IMR-90 (cell line): ENCODE results near the gene PRDM2. TPM values are rescaled to one million over a fixed set of nuclear protein-coding genes. Genes with fewer than 3 reads are reported as not detected.

Experiments used
- ATAC-seq: fragments of 200-7000 bp; cut with Tn5 transposase; 2 replicates; pipeline ENCODE4 v1.9.1; 2020; ENCODE audit warnings: low read depth, mild to moderate bottlenecking, moderate library complexity
- BruUV-seq: library from RNA; stranded (reverse); fragments of 400-500 nt; replicated peaks from 2 replicates; lab custom pipeline; 2021; lab: Mats Ljungman, UMichigan
- CTCF ChIA-PET: fragments of 300-600 bp; formaldehyde crosslinking; extraction: SDS; loops from one replicate; lab custom pipeline; 2021; ENCODE audit warnings: antibody characterized with exemption; lab: Yijun Ruan, JAX
- POLR2A ChIA-PET: fragments of 300-600 bp; sonication (Branson Sonifier 250); formaldehyde crosslinking; loops from one replicate; lab custom pipeline; 2022; ENCODE audit warnings: antibody characterized with exemption; ENCODE audit not compliant: unreplicated experiment; lab: Charles Lee
- DNase-seq: peaks from one replicate; pipeline ENCODE4 v3.0.0; 2013
- H2AFZ ChIP-seq: replicated peaks from 2 replicates; pipeline ENCODE3; 2013; ENCODE audit warnings: low read length, mild to moderate bottlenecking; ENCODE audit not compliant: poor library complexity
- H2AK5ac ChIP-seq: 2 replicates; pipeline ENCODE4 v1.6.1; 2013; ENCODE audit warnings: low read depth, low read length, inconsistent platforms
- H2AK9ac ChIP-seq: replicated peaks from 2 replicates; pipeline ENCODE3; 2013; ENCODE audit warnings: mild to moderate bottlenecking, low read depth, low read length, moderate library complexity; ENCODE audit not compliant: poor library complexity
- H2BK120ac ChIP-seq: 2 replicates; pipeline ENCODE4 v1.6.1; 2013; ENCODE audit warnings: low read depth, low read length, inconsistent platforms
- H2BK15ac ChIP-seq: 3 replicates; pipeline ENCODE4 v1.6.1; 2013; ENCODE audit warnings: low read depth, low read length, inconsistent platforms
- H2BK20ac ChIP-seq: 2 replicates; pipeline ENCODE4 v1.6.1; 2013; ENCODE audit warnings: low read depth, mild to moderate bottlenecking, inconsistent platforms, low read length, moderate library complexity
- H2BK5ac ChIP-seq: 2 replicates; pipeline ENCODE4 v1.6.1; 2013; ENCODE audit warnings: mild to moderate bottlenecking, low read depth, low read length, inconsistent platforms; ENCODE audit not compliant: poor library complexity, severe bottlenecking
- H3K14ac ChIP-seq: replicated peaks from 2 replicates; pipeline ENCODE4 v1.6.1; 2013; ENCODE audit warnings: low read depth, low read length, inconsistent platforms
- H3K18ac ChIP-seq: 2 replicates; pipeline ENCODE4 v1.6.1; 2013; ENCODE audit warnings: low read depth, low read length, control low read depth
- H3K23ac ChIP-seq: 2 replicates; pipeline ENCODE4 v1.6.1; 2013; ENCODE audit warnings: low read depth, low read length, inconsistent platforms
- H3K27ac ChIP-seq: 2 replicates; pipeline ENCODE4 v1.5.1; 2013; ENCODE audit warnings: mild to moderate bottlenecking, control low read depth, low read length; ENCODE audit not compliant: insufficient read depth
- H3K27me3 ChIP-seq: 2 replicates; pipeline ENCODE4 v1.6.1; 2013; ENCODE audit warnings: low read length; ENCODE audit not compliant: control insufficient read depth, insufficient read depth
- H3K36me3 ChIP-seq: 2 replicates; pipeline ENCODE4 v1.6.1; 2013; ENCODE audit warnings: low read length, mixed read lengths; ENCODE audit not compliant: control insufficient read depth, insufficient read depth
- H3K4ac ChIP-seq: 2 replicates; pipeline ENCODE4 v1.6.1; 2013; ENCODE audit warnings: low read depth, low read length, inconsistent platforms
- H3K4me1 ChIP-seq: 2 replicates; pipeline ENCODE4 v1.6.1; 2013; ENCODE audit warnings: low read length, mixed read lengths; ENCODE audit not compliant: control insufficient read depth, insufficient read depth
- H3K4me2 ChIP-seq: 2 replicates; pipeline ENCODE4 v1.6.1; 2013; ENCODE audit warnings: low read depth, mild to moderate bottlenecking, control low read depth, low read length, moderate library complexity
- H3K4me3 ChIP-seq: 2 replicates; pipeline ENCODE4 v1.5.1; 2013; ENCODE audit warnings: low read depth, mild to moderate bottlenecking, control low read depth, low read length, moderate library complexity; ENCODE audit not compliant: insufficient read depth
- H3K56ac ChIP-seq: 2 replicates; pipeline ENCODE4 v1.6.1; 2013; ENCODE audit warnings: low read length, inconsistent platforms; ENCODE audit not compliant: insufficient read depth; ENCODE audit errors: extremely low read depth
- H3K79me1 ChIP-seq, 2 experiments: 2 replicates each; pipeline ENCODE4 v1.6.1; 2013; ENCODE audit warnings: low read length in 2 of 2, inconsistent platforms in 1 of 2, low read depth in 1 of 2
- H3K9ac ChIP-seq: 2 replicates; pipeline ENCODE4 v1.6.1; 2013; ENCODE audit warnings: low read depth, low read length, control low read depth
- H3K9me1 ChIP-seq: 2 replicates; pipeline ENCODE4 v1.6.1; 2013; ENCODE audit warnings: low read length, inconsistent platforms; ENCODE audit not compliant: insufficient read depth
- H3K9me3 ChIP-seq: 2 replicates; pipeline ENCODE4 v1.6.1; 2013; ENCODE audit warnings: low read length; ENCODE audit not compliant: control insufficient read depth, insufficient read depth
- H4K20me1 ChIP-seq: 2 replicates; pipeline ENCODE4 v1.6.1; 2013; ENCODE audit warnings: low read length, inconsistent platforms; ENCODE audit not compliant: insufficient read depth
- H4K5ac ChIP-seq: 2 replicates; pipeline ENCODE4 v1.6.1; 2013; ENCODE audit warnings: mild to moderate bottlenecking, low read depth, low read length, control low read depth
- H4K8ac ChIP-seq, 2 experiments: 2 replicates each; pipeline ENCODE4 v1.6.1; 2013; ENCODE audit warnings: low read depth in 2 of 2, low read length in 2 of 2, control low read depth in 1 of 2, inconsistent platforms in 1 of 2
- H4K91ac ChIP-seq: 2 replicates; pipeline ENCODE4 v1.6.1; 2013; ENCODE audit warnings: low read depth, low read length, inconsistent platforms; ENCODE audit not compliant: insufficient read depth
- BHLHE40 ChIP-seq: fragments of 150-350 bp; IDR thresholded peaks from 2 replicates; pipeline ENCODE4 v1.6.1; 2016; ENCODE audit warnings: mild to moderate bottlenecking, low read depth, low read length
- CHD1 ChIP-seq: IDR thresholded peaks from 2 replicates; pipeline ENCODE4 v1.6.1; 2012; ENCODE audit warnings: low read depth, low read length, improper control_type of control experiment
- CTCF ChIP-seq: conservative IDR thresholded peaks from 2 replicates; pipeline ENCODE4 v1.5.1; 2012; ENCODE audit warnings: mild to moderate bottlenecking, low read depth, low read length, improper control_type of control experiment
- FOS ChIP-seq: fragments of 150-350 bp; IDR thresholded peaks from 2 replicates; pipeline ENCODE4 v1.6.1; 2016; ENCODE audit warnings: low read depth, low read length
- MAFK ChIP-seq: IDR thresholded peaks from 2 replicates; pipeline ENCODE4 v1.6.1; 2012; ENCODE audit warnings: low read depth, low read length, improper control_type of control experiment
- MAZ ChIP-seq: IDR thresholded peaks from 2 replicates; pipeline ENCODE4 v1.6.1; 2012; ENCODE audit warnings: low read depth, mild to moderate bottlenecking, low read length, improper control_type of control experiment, moderate library complexity, borderline replicate concordance
- MXI1 ChIP-seq: IDR thresholded peaks from 2 replicates; pipeline ENCODE4 v1.6.1; 2012; ENCODE audit warnings: low read depth, mild to moderate bottlenecking, low read length, moderate library complexity, borderline replicate concordance
- NFE2L2 ChIP-seq: fragments of 150-350 bp; IDR thresholded peaks from 2 replicates; pipeline ENCODE4 v1.6.1; 2016; ENCODE audit warnings: low read depth, mild to moderate bottlenecking, low read length
- POLR2A ChIP-seq: IDR thresholded peaks from 2 replicates; pipeline ENCODE4 v1.6.1; 2012; ENCODE audit warnings: mild to moderate bottlenecking, low read depth, low read length
- RAD21 ChIP-seq: IDR thresholded peaks from 2 replicates; pipeline ENCODE4 v1.6.1; 2012; ENCODE audit warnings: low read length, improper control_type of control experiment
- RCOR1 ChIP-seq: IDR thresholded peaks from 2 replicates; pipeline ENCODE4 v1.6.1; 2012; ENCODE audit warnings: mild to moderate bottlenecking, low read length, improper control_type of control experiment; ENCODE audit not compliant: insufficient replicate concordance
- RFX5 ChIP-seq: IDR thresholded peaks from 2 replicates; pipeline ENCODE4 v1.8.0; 2012; ENCODE audit warnings: low read depth, mild to moderate bottlenecking, low read length, moderate library complexity
- SMC3 ChIP-seq: fragments of 150-350 bp; IDR thresholded peaks from 2 replicates; pipeline ENCODE4 v1.6.1; 2016; ENCODE audit warnings: low read depth, mild to moderate bottlenecking, antibody characterized with exemption, low read length, moderate library complexity
- WGBS, 2 experiments: methylation state at CpG; one replicate each; pipeline versions ENCODE4 v1.1.5 to v1.1.7; 2013; ENCODE audit warnings: missing lambda C conversion rate in 2 of 2; ENCODE audit not compliant: insufficient read length in 1 of 2; ENCODE audit errors: extremely low coverage in 2 of 2; 5-methylcytosine and 5-hydroxymethylcytosine counted together
- dilution Hi-C: fragments of 300-500 bp; cut with HindIII; formaldehyde crosslinking; loops from one replicate; pipeline ENCODE4 v1.14.3; 2018; ENCODE audit warnings: low sequenced_read_pairs; ENCODE audit not compliant: unreplicated experiment
- in situ Hi-C: fragments of 300-500 bp; cut with MboI; formaldehyde crosslinking; loops from 3 replicates; pipeline ENCODE4 v1.14.3; 2019; ENCODE audit warnings: low sequenced_read_pairs, inconsistent platforms, mixed read lengths
- intact Hi-C: fragments of 100-400 bp; cut with micrococcal nuclease; formaldehyde crosslinking; loops from 2 replicates; pipeline ENCODE4 v1.10.0; 2022
- polyA plus RNA-seq, 3 experiments: library from polyadenylated mRNA; depleted of rRNA; stranded (reverse); fragments of >200 nt; gene quantifications; 2 replicates each; pipeline ENCODE4 v1.2.3, GENCODE V29; 2012; ENCODE audit warnings: low replicate concordance in 1 of 3
- total RNA-seq: library from RNA; depleted of rRNA; stranded (reverse); fragments of >200 nt; gene quantifications from 2 replicates; pipeline ENCODE4 v1.2.3, GENCODE V29; 2012

Gene PRDM2
- total and polyA plus RNA-seq, 2 of the 4 experiments (the other 2 are of a cell fraction) = 3.4 to 8.9 TPM

- TF ChIP-seq MAZ (0 out of 2 replicates have a peak, but pooled peaks have one; percentile 11), POLR2A (no peak; the same call in 1 of the 2 replicates)
These were observed 49.8 kb downstream of the PRDM2 start (continued) for GRCh38 chr1:13749543-13750341.

DNA sequence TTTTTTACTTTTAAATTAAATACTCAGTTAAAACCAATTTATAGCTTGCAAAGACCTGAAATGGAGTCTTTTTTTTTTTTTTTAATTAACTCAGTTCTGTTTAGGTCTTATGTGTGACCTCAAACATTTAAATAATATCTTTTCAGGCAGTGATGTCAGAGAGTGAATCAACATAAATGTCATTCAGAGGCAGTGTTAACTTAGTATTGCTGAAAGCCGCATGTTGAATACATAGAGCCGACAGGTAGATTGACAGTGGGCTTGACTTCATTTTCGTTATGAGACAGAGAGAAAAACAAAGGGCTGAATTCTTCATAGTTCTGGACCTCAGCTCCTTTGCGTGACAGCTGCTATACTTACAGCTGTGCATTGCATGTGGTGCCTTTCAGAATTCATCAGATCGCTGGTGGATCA, 51.5 kb downstream of the PRDM2 start:
- WGBS, 2 experiments = 76% methylated on average over 3 of the region's 5 CpGs; no CpG with 5 or more reads in 1 of the 2 experiments
- H3K4me2 ChIP-seq = peak overlapping the region; percentile 81
- no TSS peak for BruUV-seq
- no peak overlapping the region for H2BK120ac ChIP-seq
- H3K4me1 ChIP-seq = peaks cover 7% of the 10 kb centered on the region
- no peaks in the 10 kb centered on the region for H3K9me3 ChIP-seq
- ChIA-PET POLR2A (interaction anchor here (0.6 kb wide), 1 partner anchor 31 kb away, joined by 3 read pairs; no protein-coding TSS in a partner anchor), CTCF (interaction anchor here (0.6 kb wide), 1 partner anchor 46 kb away, joined by 4 read pairs; no protein-coding TSS in a partner anchor)
- intact Hi-C loops (loop anchor here (1.0 to 5.0 kb wide), 3 partner anchors 9 to 87 kb away; no protein-coding TSS in a partner anchor), dilution Hi-C loops (no loop called here), in situ Hi-C loops (loop anchor here (25.0 kb wide), 1 partner anchor 1186 kb away; no protein-coding TSS in a partner anchor)
- no peak overlapping the region for H2AFZ ChIP-seq
- no peak overlapping the region for H3K56ac ChIP-seq
- peaks cover 3% of the 10 kb centered on the region; the same call in 1 of the 2 replicates for H3K36me3 ChIP-seq
- no peak for ATAC-seq
- no peak overlapping the region for H3K18ac ChIP-seq
- no peak overlapping the region for H4K91ac ChIP-seq
- no peaks in the 10 kb centered on the region for H3K27me3 ChIP-seq
- H2BK20ac ChIP-seq = no peak overlapping the region
- H3K9me1 ChIP-seq = peaks cover 17% of the 10 kb centered on the region
- peaks cover 0 to 40% of the 10 kb centered on the region in 2 experiments; a peak in 2 of 4 replicates for H3K79me1 ChIP-seq
- H3K27ac ChIP-seq = no peak overlapping the region
- DNase-seq = no peak
- H3K23ac ChIP-seq = no peak overlapping the region
- H2BK15ac ChIP-seq = no peak overlapping the region
- H4K20me1 ChIP-seq = peaks cover 45% of the 10 kb centered on the region
- H2AK5ac ChIP-seq = no peak overlapping the region
- H3K9ac ChIP-seq = no peak overlapping the region
- no peak overlapping the region for H2BK5ac ChIP-seq
- no peak overlapping the region for H3K14ac ChIP-seq
- no peak overlapping the region for H4K8ac ChIP-seq
- H2AK9ac ChIP-seq = no peak overlapping the region
- H4K5ac ChIP-seq = no peak overlapping the region
- H3K4me3 ChIP-seq = no peak overlapping the region
- no peak overlapping the region for H3K4ac ChIP-seq
- no peak for TF ChIP-seq MXI1
- no peak for TF ChIP-seq RCOR1
- TF ChIP-seq CTCF = no peak
- TF ChIP-seq MAZ = no peak
- no peak for TF ChIP-seq SMC3
- TF ChIP-seq CHD1 = no peak
- no peak for TF ChIP-seq RAD21
- TF ChIP-seq NFE2L2 = no peak
- no peak for TF ChIP-seq MAFK
- TF ChIP-seq FOS = no peak
- no peak for TF ChIP-seq POLR2A
- no peak for TF ChIP-seq BHLHE40
- no peak for TF ChIP-seq RFX5
